GM18520 (cell line): ENCODE measurements around the gene SREBF2.

Source experiments
- ATAC-seq: cut with Tn5 transposase; IDR thresholded peaks from one replicate; pipeline ENCODE4 v1.9.1; 2021; ENCODE audit not compliant: unreplicated experiment

SREBF2 gene

DNA sequence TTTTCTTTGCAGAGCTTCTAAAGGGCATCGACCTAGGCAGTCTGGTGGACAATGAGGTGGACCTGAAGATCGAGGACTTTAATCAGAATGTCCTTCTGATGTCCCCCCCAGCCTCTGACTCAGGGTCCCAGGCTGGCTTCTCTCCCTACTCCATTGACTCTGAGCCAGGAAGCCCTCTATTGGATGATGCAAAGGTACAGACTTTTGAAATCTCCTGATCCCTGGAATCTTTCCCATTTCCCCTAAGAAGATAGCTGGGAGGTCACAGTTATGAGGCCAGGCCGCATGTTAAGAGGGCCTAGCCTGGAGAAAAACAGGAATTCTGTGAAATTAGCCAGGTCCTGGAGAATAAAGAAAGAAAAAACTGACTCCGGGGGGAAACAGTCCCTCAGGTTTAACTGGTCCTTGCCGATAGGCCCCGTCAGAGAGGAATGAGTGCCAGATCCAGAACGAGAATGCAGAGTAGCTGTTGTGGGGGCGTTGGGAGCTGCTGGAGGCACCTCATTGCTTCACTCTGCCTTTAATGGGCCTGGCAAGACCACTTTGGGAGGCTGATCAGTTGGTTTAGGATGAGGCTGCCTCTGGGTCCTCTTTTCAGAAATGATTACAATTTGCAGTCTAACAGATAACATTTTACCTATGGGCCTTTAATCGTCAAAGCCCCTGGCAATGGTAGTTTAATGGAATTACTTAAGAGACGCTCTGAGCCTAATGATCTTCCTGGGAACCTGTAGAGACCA is 42.8 kb downstream of the SREBF2 start:
- ATAC-seq, result no peak

DNA sequence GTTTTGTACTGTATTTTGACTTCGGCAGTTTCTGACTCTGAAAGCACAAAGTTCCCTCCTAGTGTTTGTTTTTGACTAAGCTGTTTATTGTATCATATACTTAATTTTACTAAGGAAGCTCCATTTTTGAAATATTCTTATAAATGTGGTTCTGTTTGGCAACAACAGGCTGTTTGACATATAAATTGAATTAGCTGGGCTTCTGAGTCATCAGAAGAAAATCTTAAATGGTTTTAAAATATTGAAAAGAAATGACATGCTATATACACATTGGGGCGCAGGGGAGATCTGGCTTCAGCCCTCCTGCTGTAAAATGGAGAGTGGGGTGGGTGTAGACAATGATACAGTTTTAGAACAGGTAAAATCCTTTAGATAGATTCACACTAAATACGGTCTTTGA is 43.4 kb downstream of the SREBF2 start:
- ATAC-seq, result no peak

DNA sequence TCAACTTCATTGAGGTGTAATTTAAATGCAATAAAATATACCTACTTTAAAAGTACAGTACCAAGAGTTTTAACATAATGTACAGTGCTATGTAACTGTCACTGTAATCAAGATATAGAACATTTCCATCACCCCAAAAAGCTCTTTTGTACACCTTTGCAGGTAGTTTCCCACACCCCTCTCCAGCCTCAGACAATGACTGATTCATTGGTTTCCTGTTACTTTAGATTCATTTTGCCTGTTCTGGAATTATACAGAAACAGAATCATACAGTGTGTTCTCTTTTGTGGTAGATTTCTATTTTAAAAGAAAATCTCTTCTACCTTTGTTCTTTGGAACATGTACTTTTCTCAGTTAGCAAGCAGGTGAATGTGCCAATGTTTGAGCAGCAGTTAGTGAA is 43.8 kb downstream of the SREBF2 start:
- no peak for ATAC-seq

DNA sequence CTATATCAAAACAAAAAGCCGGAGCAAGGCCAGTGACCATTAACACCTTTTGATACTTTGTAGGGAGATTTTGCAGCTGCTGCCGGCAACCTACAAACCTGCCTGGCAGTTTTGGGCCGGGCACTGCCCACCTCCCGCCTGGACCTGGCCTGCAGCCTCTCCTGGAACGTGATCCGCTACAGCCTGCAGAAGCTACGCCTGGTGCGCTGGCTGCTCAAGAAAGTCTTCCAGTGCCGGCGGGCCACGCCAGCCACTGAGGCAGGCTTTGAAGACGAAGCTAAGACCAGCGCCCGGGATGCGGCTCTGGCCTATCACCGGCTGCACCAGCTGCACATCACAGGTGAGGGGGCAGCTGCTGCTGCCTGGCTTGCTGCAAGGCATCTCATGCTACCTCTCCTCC is 47.7 kb downstream of the SREBF2 start:
- ATAC-seq, result no peak

DNA sequence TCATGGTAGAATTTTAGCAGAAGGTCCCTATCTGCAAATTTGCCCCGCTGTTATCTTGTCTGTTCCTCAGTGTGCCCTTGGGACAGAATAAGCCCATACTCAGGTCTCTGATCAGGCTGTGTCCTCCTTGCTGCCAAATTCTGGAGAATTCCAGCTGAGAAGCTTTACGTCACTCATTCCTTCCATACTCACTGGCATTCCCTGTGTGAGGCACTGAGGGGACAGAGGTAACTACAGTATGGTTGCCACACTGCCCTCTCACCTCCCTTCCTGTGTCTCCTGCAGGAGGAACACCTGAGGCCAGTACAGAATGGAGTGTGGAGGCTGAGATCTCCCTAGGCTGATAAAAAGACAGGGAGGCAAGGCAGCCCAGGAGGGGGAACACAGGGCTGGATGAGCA is 50.5 kb downstream of the SREBF2 start:
- ATAC-seq, result no peak

DNA sequence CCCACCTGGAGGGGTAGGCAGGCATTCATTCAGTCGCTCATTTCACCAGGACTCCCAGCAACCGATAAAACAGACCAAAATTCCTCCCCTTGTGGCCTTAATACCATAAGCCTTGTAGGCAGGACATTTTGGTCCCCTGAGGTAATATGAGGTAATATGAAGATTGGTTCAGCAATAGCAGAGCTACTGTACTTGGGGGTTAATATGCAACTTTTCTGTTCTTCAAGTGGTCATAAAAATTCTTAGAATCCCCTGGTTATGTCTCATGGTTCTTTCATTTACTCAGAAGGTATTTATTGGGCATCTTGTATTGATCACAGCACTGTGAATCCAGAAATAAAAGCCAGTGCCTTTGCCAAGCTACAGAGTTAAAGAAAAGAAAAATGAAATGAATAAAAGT is 52.2 kb downstream of the SREBF2 start:
- no peak for ATAC-seq

DNA sequence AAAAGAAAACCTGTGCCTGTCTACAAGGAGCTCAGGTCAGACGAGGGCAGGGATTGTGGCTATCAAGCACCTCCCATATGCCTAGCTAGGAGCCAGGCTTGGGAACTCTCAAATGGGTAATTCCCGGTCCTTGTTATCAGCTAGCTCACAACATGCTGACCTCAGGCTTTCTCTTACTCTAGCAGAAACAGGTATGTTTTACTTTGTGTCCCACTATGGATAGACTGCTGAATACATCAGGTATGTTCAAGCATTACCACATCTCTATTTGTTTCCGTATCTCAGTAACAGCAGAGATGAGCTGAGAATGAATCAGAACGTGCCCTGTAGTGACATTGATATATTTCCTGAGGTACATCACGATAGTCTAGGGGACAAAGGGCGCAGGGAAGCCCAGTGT is 52.6 kb downstream of the SREBF2 start:
- no peak for ATAC-seq

DNA sequence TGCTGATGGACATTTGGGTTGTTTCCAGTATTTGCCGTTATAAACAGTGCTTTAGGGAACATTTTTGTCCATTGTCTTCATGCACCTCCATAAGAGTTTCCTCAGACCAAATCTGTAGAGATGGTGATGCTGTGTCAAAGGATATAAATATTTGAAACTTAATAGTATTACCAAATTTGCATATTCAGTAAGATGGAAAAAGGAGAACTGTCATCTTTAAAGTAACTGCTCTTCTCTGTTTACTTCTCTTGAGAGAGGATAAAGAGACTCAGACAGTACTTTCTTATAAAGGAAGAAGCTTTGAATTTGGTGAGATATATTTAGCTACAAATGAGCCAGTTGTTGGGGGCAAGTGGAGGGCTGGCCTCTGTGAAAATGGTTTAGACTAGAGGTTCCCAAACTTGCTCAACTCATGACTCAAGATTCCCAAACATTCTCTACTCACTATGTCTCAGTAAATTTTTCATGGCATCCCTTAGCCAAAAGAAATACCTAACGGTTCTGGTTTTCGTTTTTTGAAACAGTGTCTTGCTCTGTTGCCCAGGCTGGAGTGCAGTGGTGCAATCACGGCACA is 55.8 kb downstream of the SREBF2 start:
- no peak for ATAC-seq

DNA sequence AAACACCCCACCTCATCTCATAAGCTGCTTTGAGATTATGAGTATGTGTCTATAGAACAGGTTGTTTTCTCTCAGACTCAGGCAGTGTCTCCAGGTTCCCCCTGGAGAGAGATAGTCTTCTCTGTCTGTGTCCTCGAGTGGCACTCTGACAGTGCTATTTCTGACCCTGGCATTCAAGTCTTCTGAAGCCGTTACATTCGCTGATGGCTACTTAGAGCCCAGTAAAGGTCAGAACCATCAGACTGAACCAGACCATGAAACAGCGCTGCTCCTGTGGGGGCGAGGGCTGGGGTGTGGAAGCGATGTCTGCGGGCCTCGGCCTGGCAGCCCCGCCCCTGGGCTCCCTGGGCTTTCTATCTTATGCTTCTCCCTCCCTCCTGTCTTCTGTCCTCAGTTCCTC is 58.5 kb downstream of the SREBF2 start:
- ATAC-seq, result no peak

DNA sequence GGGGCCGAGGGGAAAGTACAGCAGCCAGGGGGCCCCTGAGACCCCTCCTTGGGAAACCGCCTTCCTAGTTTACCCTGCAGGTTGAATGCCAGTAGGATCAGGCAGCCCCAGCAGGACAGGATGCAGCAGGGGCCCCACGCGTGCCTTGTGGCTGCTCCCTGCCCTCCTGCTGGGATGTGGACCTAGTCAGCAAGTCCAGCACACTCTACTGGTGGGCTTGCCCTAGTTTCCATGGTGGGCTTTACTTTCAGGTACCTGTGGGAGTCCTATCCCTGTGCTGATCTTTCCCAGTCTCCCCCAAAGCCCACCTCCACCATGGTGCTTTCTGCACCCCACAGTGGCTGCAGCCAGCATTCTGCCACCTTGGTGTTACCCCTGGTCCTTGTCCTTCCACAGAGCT is 59.8 kb downstream of the SREBF2 start:
- no peak for ATAC-seq

DNA sequence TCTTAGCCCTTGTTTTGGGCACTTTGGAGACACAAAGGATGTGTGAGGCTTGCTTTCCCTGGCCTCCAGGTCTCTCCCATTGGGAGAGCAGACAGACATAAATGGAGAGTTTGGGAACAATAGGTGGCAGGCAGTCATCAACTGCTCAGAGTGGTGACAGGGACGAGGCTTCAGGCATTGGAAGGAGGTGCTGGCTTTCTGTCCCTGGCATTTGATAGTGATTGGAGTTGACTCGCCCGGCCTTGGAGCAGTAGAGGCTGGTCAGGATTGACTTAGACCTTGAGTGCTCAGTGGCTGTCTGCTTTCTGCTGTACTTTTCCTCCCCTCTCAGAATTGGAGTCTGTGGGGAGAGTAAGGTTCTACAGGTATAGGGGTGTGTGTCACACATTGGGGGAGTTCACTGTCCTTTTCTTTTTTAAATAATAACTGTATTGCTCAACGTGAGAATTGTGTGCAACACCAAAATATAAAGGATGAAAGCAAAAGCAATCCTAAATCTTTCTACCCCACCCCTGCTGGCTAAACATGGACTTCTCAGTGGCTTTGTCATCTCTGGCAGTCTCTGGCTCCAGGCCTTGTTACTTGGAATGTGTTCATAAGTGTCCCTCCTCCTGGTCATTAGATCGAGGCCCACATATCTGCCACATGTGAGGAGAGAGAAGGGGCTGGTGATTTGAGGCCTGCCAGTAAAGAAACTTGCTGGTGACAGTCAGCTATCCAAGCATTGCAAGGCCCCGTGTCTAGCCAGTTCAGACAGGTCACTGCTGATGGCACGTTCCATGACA is 60.9 kb downstream of the SREBF2 start:
- ATAC-seq, result no peak

DNA sequence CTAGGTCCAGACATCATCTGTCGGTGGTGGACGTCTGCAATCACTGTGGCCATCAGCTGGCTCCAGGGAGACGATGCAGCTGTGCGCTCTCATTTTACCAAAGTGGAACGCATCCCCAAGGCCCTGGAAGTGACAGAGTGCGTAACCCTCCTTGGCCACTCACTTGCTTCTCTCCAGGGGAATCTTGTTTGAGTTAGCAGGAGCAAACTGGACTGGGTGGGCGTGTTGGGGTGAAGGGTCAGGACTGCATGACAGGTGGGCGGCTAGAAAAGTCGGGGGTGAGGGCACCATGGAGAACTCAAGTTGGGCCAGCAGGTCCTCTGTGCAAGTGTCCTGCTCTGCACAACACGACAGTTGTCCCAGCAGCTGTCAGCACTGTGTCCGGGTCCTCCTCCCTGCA is 65.7 kb downstream of the SREBF2 start:
- ATAC-seq, result no peak

DNA sequence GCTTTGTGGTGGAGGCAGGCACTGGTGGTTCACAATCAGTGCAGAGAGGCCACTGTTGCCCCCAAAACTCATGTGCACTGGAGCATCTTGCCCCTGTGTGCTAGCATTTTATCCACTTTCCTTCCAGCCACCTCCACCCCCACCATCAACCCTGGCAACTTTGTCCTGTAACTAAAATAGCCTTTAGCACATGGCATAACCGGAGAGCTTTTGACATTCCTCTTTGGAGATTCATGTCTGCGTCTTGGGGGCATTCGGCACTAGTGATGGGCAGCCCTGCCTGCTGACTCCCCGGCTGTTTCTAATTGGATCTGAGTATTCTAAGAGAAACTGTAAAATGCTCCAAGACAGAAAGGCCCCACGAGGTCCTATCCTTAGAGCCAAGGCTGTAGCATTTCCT is 66.2 kb downstream of the SREBF2 start:
- no peak for ATAC-seq

DNA sequence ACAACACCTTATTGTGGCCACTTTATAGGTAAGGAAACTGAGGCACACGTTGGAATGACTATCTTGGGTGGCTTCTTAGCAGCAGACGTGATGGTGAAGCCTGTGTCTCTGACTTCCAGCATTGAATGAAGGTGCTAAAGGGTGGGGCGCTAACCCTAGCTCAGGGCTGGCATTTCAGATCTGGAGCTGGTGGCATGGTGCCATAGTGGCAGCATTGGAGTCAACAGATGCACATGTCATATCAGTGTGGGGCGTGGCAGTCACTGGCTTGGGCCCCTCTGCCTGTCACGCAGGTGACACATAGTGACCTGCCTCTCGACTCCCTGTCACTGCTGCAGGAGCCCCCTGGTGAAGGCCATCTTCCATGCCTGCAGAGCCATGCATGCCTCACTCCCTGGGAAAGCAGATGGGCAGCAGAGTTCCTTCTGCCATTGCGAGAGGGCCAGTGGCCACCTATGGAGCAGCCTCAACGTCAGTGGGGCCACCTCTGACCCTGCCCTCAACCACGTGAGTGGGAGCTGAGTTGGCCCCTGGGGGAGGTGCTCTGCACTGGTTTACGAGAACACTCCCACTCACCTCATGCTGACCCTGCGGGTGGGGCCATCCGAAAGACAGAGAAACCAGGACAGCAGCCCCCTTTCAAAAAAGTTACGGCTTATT is 67.2 kb downstream of the SREBF2 start:
- no peak for ATAC-seq

DNA sequence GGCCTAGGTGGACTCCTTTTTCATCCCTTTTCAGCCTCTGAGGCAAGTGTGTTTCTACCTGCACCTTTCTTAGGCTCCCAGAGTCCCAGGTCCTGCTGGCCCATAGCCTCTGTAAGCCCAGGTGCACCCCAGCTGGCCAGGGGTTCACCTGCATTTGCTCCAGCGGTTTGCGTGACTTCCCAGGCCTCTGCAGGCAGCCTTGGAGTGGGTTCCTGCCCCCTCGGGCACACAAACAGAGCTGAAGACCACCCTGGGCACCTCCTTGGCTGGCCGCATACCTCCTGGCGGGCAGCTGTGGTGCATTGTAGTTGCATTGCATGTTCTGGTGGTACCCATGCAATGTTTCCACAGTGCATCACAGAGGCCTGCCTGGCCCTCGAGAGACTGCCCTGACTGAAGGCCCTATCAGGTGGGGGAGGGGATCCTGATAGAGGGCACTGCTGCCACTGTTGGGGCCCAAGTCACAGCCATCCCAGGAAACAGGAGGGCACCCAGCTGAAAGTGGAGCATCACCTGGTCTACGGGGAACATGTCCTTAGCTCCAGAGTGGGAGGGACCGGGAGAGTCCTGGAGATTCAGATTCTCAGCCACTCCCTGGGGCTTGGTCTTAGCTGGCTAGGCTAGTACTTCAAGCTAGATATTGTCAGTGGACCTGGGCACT is 67.9 kb downstream of the SREBF2 start:
- no peak for ATAC-seq

DNA sequence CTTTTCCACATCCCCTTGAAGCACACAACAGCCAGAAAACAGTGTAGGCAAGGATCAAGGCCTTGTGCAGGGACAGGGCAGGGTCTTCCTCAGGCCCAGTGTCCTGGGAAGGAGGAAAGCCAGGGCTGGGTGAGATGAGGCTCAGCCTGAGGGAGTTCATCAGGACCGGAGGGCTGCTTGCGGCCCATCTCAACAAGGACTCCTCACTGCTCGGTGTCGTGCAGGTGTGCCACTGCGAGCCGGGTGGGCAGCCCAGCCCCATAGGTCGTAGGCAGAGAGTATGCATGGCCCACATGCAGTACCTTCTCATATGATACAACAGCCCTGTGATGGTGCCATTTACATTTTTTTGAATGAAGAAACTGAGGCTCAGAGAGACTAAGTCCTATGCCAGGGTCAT is 69.1 kb downstream of the SREBF2 start:
- no peak for ATAC-seq

DNA sequence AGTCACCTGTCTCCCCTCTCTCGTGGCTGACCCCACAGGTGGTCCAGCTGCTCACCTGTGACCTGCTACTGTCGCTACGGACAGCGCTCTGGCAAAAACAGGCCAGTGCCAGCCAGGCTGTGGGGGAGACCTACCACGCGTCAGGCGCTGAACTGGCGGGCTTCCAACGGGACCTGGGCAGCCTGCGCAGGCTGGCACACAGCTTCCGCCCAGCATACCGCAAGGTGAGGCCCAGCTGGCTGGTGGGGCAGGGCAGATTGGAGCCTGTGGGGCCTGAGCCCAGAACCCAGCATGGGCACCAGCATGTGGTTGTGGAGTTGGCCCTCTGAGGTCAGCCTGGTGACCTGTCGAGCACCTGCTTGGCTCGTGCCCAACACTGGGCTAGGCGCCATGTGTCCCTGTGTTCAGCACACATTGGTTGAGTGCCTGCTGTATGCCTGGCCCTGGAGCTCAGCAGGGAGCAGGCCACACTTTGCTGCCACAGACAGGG is 70.1 kb downstream of the SREBF2 start:
- ATAC-seq, result no peak

DNA sequence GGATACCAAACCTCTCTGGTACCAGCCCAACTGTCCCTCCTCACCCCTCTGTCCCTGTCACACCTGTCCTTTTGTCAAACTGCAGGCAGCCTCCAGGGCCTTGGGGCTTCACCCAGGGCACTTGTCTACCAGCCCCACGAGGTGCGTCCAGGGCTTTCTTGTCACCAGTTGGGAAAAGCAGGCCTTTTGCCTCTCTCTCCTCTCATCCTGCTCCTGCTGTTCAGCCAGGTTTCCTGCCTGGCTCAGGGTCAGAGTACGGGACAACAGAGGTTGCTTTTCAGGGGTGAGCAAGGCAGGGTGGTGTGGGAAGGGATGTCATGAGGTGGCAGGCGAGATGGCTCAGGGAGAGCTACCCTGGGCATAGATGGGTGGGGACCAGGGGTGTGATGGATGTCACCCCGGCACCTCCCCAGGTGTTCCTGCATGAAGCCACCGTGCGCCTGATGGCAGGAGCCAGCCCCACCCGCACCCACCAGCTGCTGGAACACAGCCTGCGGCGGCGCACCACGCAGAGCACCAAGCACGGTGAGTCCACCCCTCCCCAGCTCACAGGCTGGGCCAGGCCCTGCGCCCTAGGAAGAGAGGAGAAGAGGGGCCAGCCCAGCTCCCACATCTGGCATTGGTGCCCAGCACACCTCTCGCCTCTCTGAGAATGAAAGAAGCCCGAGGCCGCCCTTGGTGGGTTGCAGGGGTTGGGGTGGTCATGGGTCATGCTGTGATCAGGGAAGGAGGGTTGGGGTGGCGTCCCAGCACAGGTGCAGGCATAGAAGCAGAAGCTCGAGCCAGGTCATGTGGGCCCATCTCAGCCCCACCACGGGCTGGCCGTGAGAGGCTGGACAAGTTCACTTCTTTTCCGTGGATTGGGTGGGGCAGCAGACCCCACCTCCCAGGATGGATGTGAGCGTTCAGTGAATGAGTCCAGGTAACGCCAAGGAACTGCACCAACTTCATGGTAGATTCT is 71.8 kb downstream of the SREBF2 start:
- ATAC-seq, result no peak

DNA sequence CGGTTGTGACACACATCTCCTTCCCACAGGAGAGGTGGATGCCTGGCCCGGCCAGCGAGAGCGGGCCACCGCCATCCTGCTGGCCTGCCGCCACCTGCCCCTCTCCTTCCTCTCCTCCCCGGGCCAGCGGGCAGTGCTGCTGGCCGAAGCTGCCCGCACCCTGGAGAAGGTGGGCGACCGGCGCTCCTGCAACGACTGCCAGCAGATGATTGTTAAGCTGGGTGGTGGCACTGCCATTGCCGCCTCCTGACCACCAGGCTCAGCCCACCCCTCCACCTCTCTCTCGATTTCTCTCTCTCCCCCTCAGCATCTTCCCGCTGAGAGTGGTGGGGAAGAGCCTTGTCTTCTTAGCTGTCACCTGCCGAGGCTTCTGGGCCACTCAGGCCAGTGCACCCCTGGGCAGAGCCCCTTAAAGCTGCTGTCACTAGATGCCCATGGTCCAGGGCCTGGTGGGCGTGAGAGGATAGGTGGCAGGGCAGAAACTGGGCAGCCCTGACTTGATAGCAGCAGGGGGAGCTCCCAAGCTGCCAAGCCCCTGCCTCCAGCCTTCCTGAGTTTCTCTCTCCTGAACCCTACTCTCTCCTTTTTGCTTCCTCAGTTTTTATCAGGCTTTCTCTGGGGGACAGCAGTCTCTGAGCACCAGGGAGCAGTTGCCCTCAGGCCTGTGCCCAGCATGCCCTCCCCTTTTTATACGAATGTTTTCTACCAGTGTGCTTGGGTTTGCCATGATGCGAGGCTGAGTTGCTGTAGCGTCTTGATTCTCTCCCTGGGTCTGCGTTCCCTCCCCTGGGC is 72.7 kb downstream of the SREBF2 start:
- no peak for ATAC-seq
